Medulla oblongata (tissue), 1 donor: ENCODE data around the gene NINJ2.
"Not testable (repeated sequence)": the region's sequence is repeated elsewhere in the genome, so short reads cannot be mapped to it uniquely, and the experiment has no call there.

ENCODE experiments used
- DNase-seq: peaks from one replicate; pipeline ENCODE4 v3.0.0-alpha.2; 2015; ENCODE audit errors: extremely low spot score

The NINJ2 gene

GRCh38 chr12:586318-587071 is 76.8 kb downstream of the NINJ2 start:
- DNase-seq = no peak

GRCh38 chr12:585062-586061 is 77.9 kb downstream of the NINJ2 start:
- DNase-seq = no peak

GRCh38 chr12:583251-583869 is 79.9 kb downstream of the NINJ2 start:
- no peak for DNase-seq

- no peak for DNase-seq
These were observed 81.5 kb downstream of the NINJ2 start for GRCh38 chr12:581746-582145.

GRCh38 chr12:581321-581720 is 81.9 kb downstream of the NINJ2 start:
- DNase-seq = no peak

- DNase-seq = no peak
These were observed 82.4 kb downstream of the NINJ2 start for GRCh38 chr12:580813-581212.

- DNase-seq = no peak
These were observed 83.7 kb downstream of the NINJ2 start for GRCh38 chr12:579420-580110.

- no peak for DNase-seq
These were observed 84.4 kb downstream of the NINJ2 start for GRCh38 chr12:578748-579419.

GRCh38 chr12:577994-578747 is 85.1 kb downstream of the NINJ2 start:
- not testable (repeated sequence) for DNase-seq

GRCh38 chr12:576615-577110 is 86.6 kb downstream of the NINJ2 start:
- no peak for DNase-seq

GRCh38 chr12:575948-576614 is 87.2 kb downstream of the NINJ2 start:
- peak; percentile 82 for DNase-seq

- DNase-seq = no peak
These were observed 88.1 kb downstream of the NINJ2 start for GRCh38 chr12:575129-575502.

- no peak for DNase-seq
These were observed 88.6 kb downstream of the NINJ2 start for GRCh38 chr12:574475-575128.

- no peak for DNase-seq
These were observed 90.0 kb downstream of the NINJ2 start for GRCh38 chr12:573232-573631.

GRCh38 chr12:572532-572899 is 90.7 kb downstream of the NINJ2 start:
- DNase-seq = no peak

GRCh38 chr12:571795-572531 is 91.3 kb downstream of the NINJ2 start:
- DNase-seq = no peak

GRCh38 chr12:570921-571794 is 92.1 kb downstream of the NINJ2 start:
- DNase-seq = peak; percentile 65
